Measurements from ENCODE around the gene RNF151. TPM values are rescaled to one million over a fixed set of nuclear protein-coding genes. Genes with fewer than 3 reads are reported as not detected.
A peak's percentile ranks its signal among the peaks of the same experiment; 100 is the strongest.

The RNF151 gene, protein sequence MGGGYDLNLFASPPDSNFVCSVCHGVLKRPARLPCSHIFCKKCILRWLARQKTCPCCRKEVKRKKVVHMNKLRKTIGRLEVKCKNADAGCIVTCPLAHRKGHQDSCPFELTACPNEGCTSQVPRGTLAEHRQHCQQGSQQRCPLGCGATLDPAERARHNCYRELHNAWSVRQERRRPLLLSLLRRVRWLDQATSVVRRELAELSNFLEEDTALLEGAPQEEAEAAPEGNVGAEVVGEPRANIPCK
- total RNA-seq (not detected), polyA plus RNA-seq (under 1 TPM; 0.12 to 0.61 TPM)

DNA sequence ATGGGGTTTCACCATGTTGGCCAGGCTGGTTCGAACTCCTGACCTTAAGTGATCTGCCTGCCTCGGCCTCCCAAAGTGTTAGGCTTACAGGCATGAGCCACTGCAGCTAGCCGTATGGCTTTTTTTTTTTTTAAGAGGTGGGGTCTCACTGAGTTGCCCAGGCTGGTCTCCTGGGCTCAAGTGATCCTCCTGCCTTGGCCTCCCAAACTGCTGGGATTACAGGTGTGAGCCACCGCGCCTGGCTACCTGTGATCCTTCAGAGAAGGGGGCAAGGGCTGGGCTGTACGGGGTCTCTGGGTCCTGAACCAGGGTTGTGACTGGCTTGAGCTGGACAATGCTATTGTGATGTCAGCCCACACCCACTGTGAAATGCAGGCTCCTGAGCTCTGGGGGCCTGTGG lies at the start of gene RNF151:
RNF151 (plus strand) TSS at position 397 of the 400 bp plus-strand sequence. CDS start 26 bp downstream, outside the sequence.
- no peaks in the 10 kb centered on the region for H3K9me3 ChIP-seq
- TF ChIP-seq, protein P1, sequence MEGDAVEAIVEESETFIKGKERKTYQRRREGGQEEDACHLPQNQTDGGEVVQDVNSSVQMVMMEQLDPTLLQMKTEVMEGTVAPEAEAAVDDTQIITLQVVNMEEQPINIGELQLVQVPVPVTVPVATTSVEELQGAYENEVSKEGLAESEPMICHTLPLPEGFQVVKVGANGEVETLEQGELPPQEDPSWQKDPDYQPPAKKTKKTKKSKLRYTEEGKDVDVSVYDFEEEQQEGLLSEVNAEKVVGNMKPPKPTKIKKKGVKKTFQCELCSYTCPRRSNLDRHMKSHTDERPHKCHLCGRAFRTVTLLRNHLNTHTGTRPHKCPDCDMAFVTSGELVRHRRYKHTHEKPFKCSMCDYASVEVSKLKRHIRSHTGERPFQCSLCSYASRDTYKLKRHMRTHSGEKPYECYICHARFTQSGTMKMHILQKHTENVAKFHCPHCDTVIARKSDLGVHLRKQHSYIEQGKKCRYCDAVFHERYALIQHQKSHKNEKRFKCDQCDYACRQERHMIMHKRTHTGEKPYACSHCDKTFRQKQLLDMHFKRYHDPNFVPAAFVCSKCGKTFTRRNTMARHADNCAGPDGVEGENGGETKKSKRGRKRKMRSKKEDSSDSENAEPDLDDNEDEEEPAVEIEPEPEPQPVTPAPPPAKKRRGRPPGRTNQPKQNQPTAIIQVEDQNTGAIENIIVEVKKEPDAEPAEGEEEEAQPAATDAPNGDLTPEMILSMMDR (IDR thresholded peaks at IDR 0.05) = no peak
- ATAC-seq (no peak), FAIRE-seq (no peak), DNase-seq (peak in 1 of 6 donors; percentile 60)
- peaks cover 0 to 16% (median 8%) of the 10 kb centered on the region in 3 donors for H3K36me3 ChIP-seq
- intact Hi-C loops (cut with DNase I) = no loop called here
- no peaks in the 10 kb centered on the region for H3K27me3 ChIP-seq
- H3K27ac ChIP-seq = peak within 1 kb of the TSS in 1 of 4 donors; percentile 91
- H3K4me3 ChIP-seq = peak within 1 kb of the TSS; percentile 74 to 96 (median 88)
- WGBS, 2 donors = 94 to 96% methylated on average over 6 of the region's 6 CpGs
- H3K4me1 ChIP-seq = peaks cover 0 to 18% (median 11%) of the 10 kb centered on the region in 3 donors

DNA sequence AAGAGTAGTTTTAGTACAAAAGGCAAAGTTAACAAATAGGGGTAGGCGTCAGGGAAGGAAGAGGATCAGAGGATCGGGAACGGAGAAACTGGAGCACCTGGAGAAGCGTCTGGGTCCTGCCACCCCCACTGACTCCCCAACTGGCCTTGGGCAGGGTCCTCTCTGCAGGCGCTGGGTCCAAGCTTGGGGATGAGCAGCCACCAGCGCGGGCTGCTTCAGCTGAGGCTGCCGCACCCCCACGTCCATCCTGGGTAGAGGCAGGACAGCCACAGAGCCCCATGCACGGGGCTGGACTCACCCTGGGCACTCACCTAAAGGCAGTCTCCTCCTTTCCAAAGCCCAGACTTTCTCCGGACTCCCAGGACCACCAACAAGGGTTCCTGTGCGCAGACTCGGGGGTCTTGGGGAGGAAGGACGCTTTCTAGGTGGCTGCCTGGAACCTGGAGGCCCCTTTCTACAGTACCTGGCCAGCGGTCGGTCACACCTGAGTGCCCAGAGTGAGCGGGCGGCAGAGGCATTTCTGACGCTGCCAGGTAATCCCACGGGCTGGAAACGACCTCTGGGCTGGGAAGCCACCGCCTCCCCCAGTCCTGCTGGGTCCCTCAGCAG lies 49.5 kb upstream of the RNF151 start:
- Histone ChIP-seq H3K27me3 (peaks cover 0 to 9% (median 2%) of the 10 kb centered on the region in 4 donors), H3K4me1 (peaks cover 0 to 10% (median 4%) of the 10 kb centered on the region in 3 donors), H3K36me3 (no peaks in the 10 kb centered on the region), H3K27ac (no peak overlapping the region), H3K9me3 (no peaks in the 10 kb centered on the region), H3K4me3 (no peak overlapping the region)
- no peak for DNase-seq
- 16 to 17% methylated on average over 20 to 22 of the region's 22 CpGs for WGBS, 2 donors
- ATAC-seq = no peak
- intact Hi-C loops (cut with DNase I) = no loop called here
- TF ChIP-seq, protein P1 (IDR thresholded peaks at IDR 0.05) = no peak
- FAIRE-seq = no peak

DNA sequence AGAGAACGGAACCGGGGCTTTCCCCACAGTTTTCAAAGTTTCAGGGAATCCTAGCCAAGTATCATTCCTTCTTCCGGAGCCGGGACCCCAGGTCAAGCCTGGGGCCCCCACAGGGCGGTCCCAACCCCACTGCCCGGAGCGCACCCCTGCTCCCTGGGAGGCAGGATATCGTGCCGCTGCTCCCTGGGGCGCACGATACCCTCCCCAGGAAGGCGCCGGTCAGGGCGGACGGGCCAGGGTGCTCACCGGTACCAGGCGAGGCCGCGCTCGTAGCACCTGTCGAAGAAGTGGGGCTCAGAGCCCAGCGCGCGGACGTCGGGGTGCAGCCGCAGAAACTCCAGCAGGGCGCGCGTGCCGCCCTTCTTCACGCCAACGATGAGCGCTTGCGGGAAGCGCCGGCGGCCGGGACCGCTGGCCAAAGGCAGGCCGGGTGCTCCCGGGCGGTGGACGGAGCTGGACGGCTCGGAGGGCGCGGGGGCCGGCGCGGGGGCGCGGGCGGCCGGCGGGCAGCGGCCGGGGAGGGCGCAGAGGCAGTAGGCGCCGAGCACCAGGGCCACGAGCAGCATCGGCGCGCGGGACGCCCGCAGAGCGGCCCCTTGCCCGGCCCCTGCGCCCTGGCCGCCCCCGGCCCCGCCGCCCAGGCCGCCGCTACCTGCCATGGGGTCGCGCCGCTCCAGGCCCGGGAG lies 48.8 kb upstream of the RNF151 start:
- intact Hi-C loops (cut with DNase I) = no loop called here
- Histone ChIP-seq H3K4me1 (peaks cover 0 to 10% (median 4%) of the 10 kb centered on the region in 3 donors), H3K27ac (no peak overlapping the region), H3K27me3 (peaks cover 0 to 9% (median 2%) of the 10 kb centered on the region in 4 donors), H3K9me3 (no peaks in the 10 kb centered on the region), H3K4me3 (no peak overlapping the region), H3K36me3 (no peaks in the 10 kb centered on the region)
- ATAC-seq (no peak), DNase-seq (peak in 1 of 6 donors; percentile 50), FAIRE-seq (no peak)
- 1 to 2% methylated on average over 39 to 81 of the region's 81 CpGs for WGBS, 2 donors
- TF ChIP-seq, protein P1 (IDR thresholded peaks at IDR 0.05) = no peak

DNA sequence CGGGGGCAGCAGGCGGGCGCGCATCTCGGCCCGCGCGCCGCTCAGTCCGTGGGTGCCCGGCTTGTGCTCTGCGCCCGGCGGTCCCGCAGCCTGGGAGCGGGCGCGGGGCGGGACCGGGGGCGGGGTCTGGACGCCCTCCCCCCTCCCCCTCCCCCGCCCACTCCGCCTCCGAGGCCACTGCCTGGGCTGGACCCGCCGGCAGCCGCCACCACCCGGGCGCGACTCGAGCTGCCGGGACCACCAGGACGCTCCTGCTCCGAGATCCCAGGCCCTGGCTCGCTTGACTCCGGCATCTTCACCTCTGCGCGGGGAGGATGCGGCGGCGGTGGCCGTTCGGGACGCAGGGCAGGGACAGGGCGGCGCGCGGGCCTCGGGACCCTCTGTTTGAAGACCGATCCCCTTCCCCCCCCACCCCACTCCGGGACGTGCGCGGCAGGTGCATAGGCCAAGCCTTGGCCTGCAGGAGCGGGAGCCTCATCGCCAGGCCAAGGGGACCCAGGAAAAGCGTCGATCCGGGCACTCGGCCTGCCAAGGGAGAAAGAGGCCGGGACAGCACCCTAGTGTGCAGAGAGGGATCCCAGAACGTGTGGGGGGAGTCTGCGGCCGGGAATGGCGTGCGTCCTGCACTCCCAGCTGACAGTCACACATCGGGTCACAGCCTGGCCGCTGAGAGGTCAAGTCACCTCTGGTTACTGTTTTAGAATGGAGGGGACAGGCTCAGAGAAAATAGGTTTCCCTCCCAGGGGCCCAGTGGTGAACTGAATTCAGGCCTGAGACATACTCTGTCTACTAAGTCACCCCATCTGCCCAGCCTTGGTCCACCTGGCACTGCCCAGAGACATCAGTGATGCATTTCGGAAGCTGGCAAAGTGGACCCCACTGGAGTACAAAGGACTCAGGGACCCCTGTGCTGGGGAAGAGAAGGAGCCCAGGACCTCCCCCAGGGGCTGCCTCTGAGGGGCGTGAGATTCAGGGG lies 48.0 kb upstream of the RNF151 start, which contains the start of gene HS3ST6:
HS3ST6 (minus strand) TSS at position 65 of the 976 bp plus-strand sequence. CDS start 92 bp downstream, outside the sequence.
- H3K27ac ChIP-seq = no peak within 1 kb of the TSS
- no peaks in the 10 kb centered on the region for H3K9me3 ChIP-seq
- H3K27me3 ChIP-seq = peaks cover 0 to 9% (median 2%) of the 10 kb centered on the region in 4 donors
- no peak for FAIRE-seq
- WGBS, 2 donors = 7 to 9% methylated on average over 32 to 67 of the region's 71 CpGs
- TF ChIP-seq, protein P1 (IDR thresholded peaks at IDR 0.05) = no peak
- H3K4me1 ChIP-seq = peaks cover 0 to 4% (median 0%) of the 10 kb centered on the region in 3 donors
- H3K36me3 ChIP-seq = no peaks in the 10 kb centered on the region
- DNase-seq = peak in 1 of 6 donors; percentile 73
- ATAC-seq = peak in 1 of 4 donors; percentile 30
- no peak within 1 kb of the TSS for H3K4me3 ChIP-seq
- intact Hi-C loops (cut with DNase I) = no loop called here

Measured in pancreas (tissue), 10 donors.